ENCODE measurements around the gene SEMA3A.
"Not testable (repeated sequence)": the region's sequence is repeated elsewhere in the genome, so short reads cannot be mapped to it uniquely, and the experiment has no call there.

The SEMA3A gene

DNA sequence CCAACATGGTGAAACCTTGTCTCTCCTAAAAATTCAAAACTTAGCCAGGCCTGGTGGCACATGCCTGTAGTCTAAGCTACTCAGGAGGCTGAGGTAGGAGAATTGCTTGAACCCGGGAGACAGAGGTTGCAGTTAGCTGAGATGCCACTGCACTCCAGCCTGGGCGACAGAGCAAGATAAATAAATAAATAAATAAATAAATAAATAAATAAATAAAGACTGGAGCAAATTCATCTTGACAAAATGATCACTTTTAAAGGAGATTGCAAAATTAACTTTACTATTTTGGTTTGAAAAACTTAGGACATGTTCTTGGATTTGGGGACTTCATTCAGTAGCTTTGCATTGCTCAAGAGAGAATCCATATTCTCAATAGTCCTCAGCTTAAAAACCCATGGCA lies 137.0 kb downstream of the SEMA3A start:
- DNase-seq = no peak

DNA sequence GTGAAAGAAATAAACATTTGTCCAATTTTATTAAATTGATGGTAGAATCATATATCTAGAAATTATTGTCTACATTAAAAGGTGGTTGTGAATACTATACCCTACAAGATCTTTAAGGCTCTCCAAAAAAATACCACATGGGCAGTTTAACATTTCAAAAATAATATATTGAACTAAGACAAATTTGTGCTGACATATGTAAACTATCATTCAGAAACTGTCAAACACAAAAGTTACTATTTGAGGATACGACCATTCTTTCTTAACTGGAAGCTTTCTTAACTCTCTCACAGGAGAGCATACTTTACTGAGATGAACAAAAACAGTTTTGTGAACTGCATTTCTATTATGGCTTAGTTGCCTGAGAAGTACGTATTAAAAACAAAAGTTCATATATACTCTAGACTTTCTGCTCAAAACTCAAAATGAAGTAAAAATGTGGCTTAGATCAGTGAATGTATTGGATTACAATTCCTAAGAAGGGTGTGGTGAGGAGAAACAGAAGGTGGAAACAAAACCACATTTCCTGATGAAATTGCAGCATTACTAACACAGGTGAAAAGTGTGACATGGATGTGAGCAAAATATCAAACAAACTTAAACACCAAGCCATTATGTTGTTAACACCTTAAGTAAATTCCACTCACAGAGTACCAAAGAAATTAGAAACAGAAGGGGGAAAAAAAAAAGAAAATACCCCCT lies 138.5 kb downstream of the SEMA3A start:
- DNase-seq = no peak

DNA sequence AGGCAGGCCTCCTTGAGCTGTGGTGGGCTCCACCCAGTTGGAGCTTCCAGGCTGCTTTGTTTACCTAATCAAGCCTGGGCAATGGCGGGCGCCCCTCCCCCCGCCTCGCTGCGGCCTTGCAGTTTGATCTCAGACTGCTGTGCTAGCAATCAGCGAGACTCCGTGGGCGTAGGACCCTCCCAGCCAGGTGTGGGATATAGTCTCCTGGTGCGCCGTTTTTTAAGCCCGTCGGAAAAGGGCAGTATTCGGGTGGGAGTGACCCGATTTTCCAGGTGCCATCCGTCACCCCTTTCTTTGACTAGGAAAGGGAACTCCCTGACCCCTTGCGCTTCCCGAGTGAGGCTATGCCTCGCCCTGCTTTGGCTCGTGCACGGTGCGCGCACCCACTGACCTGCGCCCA lies 139.4 kb downstream of the SEMA3A start:
- not testable (repeated sequence) for DNase-seq

DNA sequence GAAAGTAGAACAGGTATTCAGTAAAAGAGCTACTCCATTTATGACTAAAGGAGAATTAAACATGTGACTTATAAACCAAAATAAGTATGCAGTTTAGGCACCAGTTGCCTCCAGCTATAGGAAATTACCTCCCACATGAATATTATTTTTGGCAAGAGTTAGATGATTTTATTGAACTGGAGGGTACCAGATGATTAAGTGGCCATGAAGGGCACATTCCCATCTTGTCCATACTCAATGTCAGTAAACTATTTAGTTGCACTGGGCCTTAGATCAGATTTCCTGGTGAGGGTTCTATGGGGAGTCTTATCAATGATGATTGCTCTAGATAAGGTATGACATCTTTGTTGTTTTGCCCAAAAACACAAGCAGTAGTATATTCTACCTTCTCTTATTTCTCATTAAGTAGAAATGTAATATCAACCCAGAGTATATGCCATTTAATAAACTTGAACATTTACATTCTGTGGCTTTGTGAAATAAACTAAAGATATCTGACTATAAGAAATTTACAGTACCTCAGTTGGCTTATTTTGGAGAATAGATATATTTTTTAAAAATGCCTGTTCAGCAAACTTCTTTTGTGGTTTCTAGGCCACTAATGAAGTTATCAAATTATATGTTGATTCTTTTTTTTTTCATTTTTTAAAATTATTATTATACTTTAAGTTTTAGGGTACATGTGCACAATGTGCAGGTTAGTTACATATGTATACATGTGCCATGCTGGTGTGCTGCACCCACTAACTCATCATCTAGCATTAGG lies 145.3 kb downstream of the SEMA3A start:
- DNase-seq = no peak

DNA sequence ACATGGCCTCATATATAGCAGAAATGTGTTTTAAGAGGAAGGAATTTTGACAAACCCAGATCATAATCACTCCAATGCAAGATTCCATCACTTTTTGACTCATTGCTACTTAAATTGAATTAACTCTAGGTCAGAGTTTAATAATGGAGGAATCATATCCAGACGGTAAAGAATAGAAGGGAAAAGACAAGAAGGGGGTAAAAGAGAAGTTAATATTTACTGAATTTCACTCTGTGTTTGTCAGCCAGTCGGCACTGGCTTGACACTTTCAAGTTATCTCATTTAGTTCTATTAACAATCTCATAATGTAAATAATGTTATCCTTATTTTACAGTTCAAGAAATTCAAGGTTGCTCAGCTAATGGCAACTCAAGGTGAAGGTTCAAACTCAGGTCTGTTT lies 147.5 kb downstream of the SEMA3A start:
- DNase-seq = no peak

DNA sequence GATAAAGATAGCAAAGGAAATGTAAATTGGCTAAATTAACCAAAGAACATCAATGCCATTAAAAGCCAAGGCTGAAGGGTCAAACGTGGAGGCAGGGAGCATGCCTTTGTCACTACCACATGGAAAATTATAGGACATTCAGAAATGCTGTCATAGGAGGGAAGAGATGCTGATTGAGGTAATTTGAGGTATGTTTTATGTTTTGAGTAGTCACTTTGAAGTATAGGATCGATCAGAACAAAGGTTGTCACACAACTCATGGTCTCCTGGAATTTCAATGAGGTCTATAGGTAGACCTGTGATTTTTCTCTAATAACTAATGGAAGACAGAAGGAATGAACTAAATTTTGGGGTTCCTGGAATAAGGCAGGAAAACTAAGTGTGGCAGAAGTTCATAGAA lies 149.8 kb downstream of the SEMA3A start:
- DNase-seq = no peak

DNA sequence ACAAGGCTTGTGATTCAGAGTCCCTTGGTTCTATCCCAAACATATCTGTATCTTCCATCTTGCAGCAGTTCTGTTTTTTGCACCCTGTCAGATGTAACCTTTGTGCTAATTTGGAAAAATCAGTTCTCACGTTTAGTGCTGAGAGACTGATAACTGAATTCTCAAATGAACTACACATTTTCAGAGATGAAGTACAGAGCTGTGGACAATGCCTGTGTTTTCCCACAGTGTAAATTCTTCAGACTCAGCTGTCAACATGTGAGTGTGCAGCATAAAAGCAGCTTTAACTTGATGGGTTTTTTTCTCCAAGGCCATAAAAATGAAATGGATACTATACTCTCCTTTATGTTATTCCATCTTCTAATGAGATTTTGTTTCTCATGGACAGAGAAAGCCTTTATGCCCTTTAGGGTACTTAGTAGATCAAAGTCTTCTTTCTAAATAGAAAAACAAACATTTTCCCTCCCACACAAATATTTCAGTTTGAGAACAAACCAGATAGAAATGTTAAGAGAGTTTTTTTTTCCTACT lies 150.9 kb downstream of the SEMA3A start:
- no peak for DNase-seq

DNA sequence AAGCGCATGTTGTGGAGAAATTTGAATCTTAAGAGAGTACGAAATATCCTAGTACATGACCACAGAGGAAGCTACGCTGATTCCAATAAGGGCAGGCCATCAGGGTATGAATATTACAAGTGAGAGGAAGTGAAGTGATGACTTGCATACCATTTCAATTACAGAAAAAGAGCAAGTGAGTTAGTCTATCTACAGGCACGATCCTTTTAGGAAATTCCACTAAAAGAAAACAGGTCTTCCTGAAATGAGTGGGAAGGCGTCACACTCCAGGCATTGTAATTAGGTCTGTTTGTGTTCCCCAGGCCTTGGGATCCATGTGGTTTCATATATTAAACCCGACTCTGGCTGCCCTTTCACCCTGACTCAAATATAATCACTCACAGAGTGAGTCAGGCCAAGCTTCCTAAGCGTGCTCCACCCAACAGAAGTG lies 152.5 kb downstream of the SEMA3A start:
- DNase-seq = no peak

DNA sequence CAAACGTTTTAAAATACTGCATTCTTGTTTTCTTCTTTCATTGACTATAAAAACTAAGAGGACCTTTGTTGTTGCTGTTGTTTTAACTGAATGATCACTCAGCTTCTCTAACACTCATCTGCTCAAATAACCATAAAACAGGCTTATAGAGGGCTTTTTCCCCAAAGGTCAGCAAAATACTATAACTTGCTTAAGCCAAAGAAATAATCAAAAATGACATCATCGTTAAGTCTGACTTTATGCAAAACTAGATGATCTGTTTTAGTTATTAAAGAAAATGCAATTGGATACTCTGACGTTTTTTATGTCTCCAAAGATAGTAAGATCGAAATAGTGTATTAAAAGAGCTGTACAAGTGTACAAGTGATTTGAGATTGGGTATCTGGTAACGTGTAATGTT lies 152.9 kb downstream of the SEMA3A start:
- no peak for DNase-seq

DNA sequence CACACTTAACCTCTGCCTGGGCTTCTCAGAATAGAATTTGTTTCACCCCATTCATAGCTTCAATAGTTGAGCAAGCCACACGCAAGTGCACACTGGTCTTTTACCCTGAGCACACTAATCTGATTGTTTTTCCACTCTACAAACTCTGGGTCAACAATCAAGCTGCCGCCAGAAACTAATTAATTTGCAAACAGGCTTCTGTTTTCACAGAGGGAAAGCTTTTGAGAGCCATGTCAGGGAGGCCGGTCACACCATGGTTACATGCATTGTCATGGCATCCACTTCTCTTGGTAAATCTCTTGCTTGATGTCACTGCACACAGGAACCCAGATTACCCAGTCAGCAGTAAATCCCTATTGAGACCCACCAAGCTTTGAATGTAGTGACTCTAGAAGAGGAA lies 154.2 kb downstream of the SEMA3A start:
- DNase-seq = no peak

DNA sequence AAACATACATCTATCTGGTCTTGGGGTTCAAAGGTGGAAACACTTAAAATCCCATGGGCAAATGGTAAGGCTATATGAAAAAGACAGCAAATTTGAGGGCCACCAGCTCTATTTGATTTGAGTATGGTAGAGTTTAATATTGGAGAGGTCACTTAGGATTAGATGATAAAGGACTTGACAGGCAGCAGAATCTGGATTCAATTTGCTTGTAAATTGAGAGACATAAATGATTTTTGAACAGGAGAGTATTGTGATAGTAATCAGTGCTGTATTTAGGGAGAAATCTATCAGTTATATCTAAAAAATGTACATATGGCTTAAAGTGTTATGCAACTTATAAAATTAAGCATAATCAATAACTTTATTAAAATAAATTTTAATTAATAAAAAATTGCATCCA lies 155.2 kb downstream of the SEMA3A start:
- no peak for DNase-seq

DNA sequence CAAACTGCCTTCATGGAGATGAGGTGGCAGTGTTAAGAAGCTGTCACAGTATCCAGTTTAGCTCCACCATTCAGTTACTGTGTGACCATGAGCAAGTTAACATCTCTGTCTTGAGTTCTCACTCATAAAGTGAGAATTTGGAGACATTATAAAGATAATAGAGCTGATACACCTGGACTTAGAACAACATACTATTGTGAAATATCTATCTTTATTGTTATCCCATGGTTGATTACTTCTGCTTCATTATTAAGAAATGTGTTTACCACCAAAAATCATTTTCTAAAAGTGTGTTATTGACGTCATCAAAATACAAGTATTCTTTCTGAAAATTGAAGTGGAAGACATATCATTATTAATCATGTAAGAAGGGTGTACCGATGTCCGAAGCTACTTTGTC lies 166.9 kb downstream of the SEMA3A start:
- DNase-seq = no peak

DNA sequence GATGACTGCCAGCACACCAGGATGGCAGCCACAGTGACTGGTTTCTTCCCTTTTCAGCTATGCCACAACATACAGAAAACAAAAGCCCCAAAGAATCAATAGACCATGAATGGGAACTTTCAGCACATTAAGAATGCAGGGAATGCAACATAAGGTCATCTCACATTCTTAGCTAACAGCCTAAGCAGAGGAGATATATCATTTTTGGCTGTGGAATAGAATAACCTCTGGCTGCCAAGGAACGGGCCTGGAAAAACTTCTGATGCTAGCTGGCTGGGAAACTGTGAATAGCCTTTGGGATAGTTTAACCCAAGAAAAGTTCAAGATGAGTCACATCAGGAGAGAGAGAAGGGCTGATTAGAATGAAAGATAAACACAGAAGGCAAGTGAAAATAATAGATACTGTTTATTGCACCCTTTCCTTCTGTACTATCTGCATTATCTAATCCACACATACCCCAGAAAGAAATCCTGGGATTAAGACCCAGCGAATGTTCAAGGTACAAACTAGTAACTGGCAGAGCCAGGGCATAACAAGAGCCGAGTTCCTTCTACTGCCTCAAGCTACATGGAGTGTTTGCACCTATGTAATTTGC lies 169.2 kb downstream of the SEMA3A start:
- no peak for DNase-seq

DNA sequence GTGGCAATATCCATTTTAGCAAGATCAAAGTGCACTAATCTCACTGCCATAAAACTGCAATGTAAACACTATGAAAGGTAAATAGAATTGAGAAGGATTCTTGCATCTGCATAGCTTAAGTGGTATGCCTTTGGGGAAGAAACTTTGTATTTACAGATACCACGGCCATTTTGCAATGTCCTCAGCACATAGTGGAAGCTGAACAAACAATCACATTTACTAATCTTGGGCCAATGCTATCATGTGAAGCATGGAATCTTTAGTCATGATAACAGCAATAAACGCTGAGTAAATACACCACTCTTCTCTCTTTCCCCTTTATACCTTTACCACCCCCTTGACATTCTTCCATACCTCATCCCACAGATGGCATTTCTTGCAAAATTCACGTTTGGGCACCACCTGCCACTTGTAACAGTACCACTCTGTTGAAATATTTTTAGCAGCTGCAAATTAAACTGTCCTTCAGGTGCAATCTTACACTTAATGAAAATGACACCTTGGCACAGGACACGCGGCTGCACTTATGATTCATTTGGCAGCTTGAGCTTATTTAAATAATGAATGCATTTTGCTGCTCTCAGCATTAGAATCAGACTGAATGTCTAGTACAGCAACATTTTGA lies 171.8 kb downstream of the SEMA3A start:
- no peak for DNase-seq

DNA sequence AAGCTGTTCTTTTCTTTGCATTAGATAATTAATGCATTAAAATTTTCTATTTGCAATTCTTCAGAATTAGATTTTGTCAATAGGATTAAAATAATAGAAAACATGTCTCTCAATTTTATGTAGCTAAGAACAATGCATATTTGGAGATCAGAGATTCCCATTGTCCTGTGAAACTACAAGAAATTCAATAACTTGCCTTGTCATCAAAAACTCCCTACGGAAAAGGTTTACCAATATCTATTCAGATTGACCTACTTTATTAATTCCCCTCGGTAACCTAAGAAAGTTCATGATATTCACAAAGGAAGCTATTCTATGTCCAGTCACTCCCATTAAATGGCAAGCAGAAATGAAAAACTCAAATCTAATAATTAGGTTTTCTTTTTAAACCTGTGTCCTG lies 172.6 kb downstream of the SEMA3A start:
- DNase-seq = no peak

DNA sequence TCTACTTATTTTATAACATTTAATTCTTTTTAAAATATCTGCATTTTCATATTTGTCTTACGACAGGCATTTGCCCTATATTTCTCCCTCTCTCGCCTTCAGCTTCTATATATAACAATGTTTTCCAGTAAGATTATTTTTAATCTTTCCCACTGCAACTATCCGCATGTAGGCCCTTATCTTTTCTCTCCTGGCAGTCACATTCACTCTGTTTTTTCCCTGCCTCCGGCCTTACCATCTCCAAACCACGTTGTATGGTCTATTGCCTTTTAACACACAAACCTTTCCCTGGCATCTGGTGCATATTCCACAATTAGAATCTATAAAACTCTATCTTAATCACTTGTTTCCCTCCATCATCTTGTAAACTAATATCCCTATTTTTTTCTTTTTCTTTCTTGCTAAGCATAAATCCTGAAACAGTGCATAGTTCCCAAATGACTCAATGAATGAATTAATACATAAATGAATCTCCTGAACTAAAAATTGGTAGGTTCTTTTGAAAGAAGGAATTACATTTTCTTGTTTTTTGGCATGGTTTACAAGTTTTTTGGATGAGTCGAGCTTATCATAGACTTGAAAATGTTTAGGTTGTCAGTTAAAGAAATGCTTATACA lies 173.2 kb downstream of the SEMA3A start:
- no peak for DNase-seq

DNA sequence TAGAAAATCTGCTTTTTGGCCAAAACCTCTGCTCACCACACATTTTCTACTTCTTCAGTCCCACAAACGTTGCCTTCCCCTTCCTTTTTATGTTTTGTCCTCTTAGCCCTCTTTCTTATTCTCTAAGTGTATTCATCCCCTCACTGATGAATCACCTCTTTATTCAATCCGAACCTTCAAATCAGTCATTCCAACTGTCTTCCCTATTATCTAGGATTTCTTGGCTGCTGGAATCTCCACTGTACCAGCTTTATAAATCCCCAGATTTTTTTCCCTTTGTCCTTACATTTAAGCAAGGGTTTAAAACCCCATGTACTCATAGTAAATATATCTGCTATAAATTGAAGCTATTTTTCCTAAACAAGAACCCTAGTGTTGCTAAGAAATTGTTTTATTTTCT lies 176.9 kb downstream of the SEMA3A start:
- no peak for DNase-seq

DNA sequence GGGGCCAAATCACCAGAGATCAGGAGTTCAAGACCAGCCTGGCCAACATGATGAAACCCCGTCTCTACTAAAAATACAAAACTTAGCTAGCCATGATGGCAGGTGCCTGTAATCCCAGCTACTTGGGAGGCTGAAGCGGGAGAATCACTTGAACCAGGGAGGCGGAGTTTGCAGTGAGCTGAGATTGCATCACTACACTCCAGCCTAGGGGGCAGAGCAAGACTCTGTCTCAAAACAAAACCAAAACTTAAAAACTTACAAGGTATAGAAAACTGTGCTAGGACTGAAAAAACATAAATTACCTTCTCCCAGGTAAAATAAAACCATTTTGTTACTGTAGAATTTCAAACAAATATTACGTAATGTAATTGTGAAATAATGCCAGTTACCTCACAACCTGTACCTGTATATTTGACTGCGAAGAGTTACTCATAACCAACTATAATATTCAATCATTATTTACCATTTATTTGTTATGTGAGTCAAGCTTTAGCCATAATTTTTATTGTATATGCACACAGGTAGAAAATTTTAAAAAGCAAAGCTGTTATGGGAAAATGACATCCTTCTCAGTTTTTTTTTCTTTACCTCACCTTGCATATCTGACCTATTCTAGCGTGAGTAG lies 180.9 kb downstream of the SEMA3A start:
- DNase-seq = no peak

DNA sequence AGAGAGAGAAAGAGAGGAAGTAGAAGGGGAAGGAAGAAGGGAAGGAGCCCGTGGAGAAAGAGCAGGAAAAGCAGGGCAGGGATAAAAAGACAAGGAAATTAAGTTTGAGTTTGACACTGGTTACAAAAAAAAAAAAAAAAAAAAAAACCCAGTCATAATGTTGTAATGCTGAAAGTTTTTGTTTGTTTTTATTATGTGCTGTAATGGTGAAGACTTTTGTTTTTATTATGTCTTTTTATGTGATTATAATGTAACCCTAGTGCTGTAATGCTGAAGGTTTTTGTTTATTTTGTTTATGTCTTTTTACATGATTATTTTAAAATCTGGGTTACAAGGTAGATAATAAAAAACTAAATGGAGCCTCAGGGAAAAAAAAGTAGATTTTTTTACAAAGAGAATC lies 184.8 kb downstream of the SEMA3A start:
- no peak for DNase-seq

DNA sequence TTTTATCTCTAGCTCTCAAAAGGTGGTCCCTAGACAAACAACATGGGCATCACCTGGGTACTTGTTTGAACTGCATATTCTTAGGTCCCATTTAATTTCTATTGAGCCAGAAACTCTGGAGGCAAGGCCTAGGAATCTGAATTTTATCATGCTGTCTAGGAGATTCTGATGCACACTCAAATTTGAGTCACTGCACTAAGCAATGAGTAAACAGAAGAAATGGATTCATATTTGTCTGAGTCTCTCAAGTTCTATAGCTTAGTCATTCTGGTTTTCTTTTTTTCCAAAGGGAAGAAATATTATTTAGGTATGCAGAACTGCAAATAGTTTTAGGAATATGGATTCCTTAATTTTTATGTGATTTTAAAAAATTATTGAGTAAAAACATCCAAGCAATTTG lies 185.5 kb downstream of the SEMA3A start:
- no peak for DNase-seq

DNA sequence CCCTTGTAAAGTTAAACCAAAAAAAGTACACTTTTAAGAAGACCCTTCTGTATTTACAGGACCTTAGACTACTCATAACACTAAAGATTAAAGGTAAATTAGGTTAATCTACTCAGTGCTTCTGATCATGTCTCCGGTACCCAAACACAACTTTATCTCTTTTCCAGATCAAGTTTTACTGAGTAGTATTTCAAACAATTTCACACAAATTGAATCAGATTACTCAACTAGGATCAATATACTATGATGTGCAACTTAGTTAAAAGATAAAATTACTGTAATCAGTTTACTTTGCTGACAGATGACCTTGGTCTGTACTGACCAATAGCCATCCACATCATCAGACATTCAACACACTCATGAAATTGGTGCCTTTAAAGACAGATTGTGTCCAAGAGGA lies 191.4 kb downstream of the SEMA3A start:
- no peak for DNase-seq

DNA sequence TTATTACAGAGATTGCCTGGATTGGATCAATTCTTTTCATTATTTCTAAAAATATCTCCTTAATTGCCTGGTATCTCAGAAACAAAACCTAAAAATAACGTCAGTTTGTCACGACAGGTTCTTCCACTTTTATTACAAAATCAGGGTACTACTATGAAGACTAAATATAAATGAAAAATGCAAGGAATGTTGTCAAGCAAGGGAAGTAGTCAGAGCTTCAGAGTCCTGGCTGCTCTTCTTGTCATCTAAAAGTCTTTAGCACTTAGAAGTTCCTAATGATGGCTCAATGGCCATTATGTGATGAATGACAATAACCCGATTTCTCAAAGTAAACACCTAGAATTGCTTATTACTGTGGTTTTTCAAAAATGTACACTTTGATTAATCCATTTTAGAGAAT lies 192.2 kb downstream of the SEMA3A start:
- no peak for DNase-seq

DNA sequence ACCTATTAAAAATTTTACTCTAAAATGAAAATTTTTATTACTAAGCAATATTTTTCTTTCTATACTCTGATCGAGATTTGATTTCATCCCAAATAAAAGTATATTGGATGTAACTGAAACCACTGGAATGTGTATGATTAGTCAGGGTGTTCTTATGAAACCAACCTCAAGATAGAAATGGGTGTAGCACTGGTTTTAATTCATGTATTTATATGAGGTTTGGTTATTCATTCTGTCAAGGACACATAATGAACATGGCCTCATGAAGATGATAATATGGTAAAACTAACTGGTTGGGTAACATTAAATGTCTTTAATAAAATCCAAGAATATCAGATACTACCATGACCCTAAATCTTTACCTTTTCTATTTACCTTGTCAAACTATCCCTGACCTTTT lies 197.7 kb downstream of the SEMA3A start:
- no peak for DNase-seq

Measured in CD4-positive, alpha-beta T cell treated with Interleukin-21 for 1 hour (primary cell).